Glomerular visceral epithelial cell (primary cell): Measurements from ENCODE around the gene BEAN1.
"Not testable (repeated sequence)": the region's sequence is repeated elsewhere in the genome, so short reads cannot be mapped to it uniquely, and the experiment has no call there.

Experiments
- DNase-seq: peaks from one replicate; pipeline ENCODE4 v3.0.0-alpha.2; 2016; ENCODE audit errors: extremely low spot score

BEAN1 gene

GRCh38 chr16:66441586-66442375 lies 14.7 kb downstream of the BEAN1 start:
- DNase-seq = no peak

DNA sequence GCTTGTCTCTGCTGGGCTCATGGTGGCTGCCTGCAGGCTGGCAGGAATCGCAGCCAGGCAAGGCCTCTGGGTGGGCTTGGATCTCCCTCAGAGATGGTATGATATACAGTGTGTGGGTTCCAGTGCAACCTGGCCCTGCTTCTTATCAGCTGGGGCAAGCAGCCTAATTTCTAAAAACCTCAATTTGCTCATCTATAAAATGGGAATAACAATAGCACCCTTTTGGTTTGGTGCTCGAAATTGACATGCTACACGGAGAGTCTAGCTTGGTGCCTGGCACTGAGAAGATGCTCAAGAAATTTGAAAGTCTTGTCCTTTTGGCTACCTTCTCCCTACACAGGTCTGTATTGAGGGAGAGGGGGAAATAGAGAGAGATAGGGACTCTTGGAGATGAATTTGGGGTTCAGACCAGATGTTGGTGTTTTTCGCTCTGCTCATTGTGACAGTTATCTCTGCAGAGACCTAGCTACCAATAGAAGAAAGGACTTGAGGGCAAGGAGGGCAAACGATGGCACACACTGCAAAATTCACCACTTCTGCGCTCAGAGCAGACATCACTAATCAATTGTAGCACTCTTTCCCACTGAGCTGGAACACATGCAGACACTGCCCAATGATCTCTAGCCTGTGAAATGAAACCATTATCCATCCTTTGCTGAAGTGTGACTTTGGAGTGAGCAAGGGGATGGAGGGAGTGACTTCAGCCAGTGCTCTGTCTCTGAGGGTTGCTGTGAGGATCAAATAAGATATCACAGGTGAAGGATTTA lies 15.6 kb downstream of the BEAN1 start:
- DNase-seq = no peak

GRCh38 chr16:66443269-66443652 lies 16.2 kb downstream of the BEAN1 start:
- DNase-seq = no peak

GRCh38 chr16:66444049-66444481 lies 17.0 kb downstream of the BEAN1 start:
- DNase-seq = no peak

GRCh38 chr16:66446737-66447136 lies 19.6 kb downstream of the BEAN1 start:
- DNase-seq = no peak

- no peak for DNase-seq
These were observed 20.4 kb downstream of the BEAN1 start for GRCh38 chr16:66447491-66447890.

GRCh38 chr16:66451548-66451947 lies 24.5 kb downstream of the BEAN1 start:
- no peak for DNase-seq

GRCh38 chr16:66453230-66453629 lies 26.1 kb downstream of the BEAN1 start:
- not testable (repeated sequence) for DNase-seq

GRCh38 chr16:66454751-66455150 lies 27.7 kb downstream of the BEAN1 start:
- no peak for DNase-seq

GRCh38 chr16:66455970-66456369 lies 28.9 kb downstream of the BEAN1 start:
- DNase-seq = no peak

DNA sequence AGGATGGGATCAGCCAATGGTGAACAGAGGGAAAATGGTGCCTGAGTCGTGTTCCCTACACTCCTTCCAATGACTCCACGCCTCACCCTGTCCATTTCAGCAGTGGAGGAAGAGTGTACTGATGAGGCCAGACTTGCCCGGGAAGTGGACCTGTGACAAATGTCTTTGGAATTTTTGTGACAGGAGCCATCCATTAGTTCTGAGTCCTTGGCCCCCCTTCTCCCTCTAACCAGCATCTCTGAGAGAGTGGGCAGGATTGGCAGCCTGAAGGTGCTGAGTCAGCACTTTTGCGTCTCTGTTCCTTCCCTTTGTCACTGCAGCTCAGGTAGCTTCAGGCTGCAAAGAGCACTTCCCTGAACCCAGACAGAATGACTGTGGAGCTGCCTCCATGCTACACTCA lies 30.8 kb downstream of the BEAN1 start:
- DNase-seq = peak; percentile 17

DNA sequence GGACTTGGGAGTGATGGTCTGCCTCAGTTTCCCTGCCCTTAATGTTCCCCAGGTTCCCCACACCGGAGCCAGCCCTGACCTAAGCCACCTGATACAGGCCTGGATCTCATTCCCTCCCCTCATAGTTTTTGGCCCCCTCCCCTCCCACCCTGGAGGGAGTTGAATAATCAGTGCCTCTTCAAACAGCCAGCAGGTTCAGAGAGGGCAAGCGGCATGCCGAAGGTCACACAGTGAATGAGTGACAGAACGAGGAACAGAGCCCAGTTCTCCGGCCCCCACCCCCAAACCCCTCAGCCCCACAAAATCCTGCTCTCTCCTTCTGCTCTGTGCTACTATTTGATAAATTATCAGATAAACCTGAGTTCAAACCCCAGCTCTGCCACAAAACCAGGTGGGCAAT lies 31.2 kb downstream of the BEAN1 start:
- DNase-seq = no peak

GRCh38 chr16:66458853-66459252 lies 31.8 kb downstream of the BEAN1 start:
- DNase-seq = no peak

- DNase-seq = no peak
These were observed 32.8 kb downstream of the BEAN1 start for GRCh38 chr16:66459878-66460277.

GRCh38 chr16:66460703-66461102 lies 33.6 kb downstream of the BEAN1 start:
- no peak for DNase-seq

GRCh38 chr16:66462912-66463311 lies 35.8 kb downstream of the BEAN1 start:
- DNase-seq = no peak

- DNase-seq = not testable (repeated sequence)
These were observed 38.9 kb downstream of the BEAN1 start for GRCh38 chr16:66465946-66466345.

DNA sequence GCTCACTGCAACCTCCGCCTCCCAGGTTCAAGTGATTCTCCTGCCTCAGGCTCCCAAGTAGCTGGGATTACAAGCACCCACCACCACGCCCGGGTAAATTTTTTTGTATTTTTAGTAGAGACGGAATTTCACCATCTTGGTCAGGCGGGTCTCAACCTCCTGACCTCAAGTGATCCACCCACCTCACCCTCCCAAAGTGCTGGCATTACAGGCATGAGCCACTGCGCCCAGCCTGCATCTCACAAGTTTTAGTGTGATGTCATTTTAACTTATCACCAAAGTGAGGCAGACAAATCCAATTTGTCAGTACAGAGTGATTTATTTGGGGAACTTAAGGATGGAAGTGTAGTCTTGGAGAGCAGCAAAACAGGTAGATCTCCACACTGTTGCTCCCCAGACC lies 39.5 kb downstream of the BEAN1 start:
- DNase-seq = not testable (repeated sequence)

DNA sequence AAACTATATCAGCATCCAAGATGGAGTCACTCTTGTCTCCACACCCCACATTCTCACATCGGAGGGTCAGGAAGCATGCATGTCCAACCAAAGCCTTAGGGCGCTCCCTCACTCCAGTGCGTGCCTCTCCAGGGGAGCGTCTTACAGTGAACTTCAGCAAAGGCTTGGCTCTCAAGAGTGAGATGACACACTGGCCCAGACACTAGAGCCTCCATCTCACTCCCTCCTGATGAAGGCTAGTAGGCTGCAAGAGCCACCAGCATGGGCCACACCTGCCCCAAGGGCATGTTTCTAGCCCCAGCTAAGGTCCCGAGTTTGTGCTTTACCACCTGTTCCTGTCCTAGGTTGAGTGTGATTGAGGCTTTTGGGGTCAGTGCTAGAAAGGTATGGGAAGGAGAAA lies 40.5 kb downstream of the BEAN1 start:
- no peak for DNase-seq

DNA sequence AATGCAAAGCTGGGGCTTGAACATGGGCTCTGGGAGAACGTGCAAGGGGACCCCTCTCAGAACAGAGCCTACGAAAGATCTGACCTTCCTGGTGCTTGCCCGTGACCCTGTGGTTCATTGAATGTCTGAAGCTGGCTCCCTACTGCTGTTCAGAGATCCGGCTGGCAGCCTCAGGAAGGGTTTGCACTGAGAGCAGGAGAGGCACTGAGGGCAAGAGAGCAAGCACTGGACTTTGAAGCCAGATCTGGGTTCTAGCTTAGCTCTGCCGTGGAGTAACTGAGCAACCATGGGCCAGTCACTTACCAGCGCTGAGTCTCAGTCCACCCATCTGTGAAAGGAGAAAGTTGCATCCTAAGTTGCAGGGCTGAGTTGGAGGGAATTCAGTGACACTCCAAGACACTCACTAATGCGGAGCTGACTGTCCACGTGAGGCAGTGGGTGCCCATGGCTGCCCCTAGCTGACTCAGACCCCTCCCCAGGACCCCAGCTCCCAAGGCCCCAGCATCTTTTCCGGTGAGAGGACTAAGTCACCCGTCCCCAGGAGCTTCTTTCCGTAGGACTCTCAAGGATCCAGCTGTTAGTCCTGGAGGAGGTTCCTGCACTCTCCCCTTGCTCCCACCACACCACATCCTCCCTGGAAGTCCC lies 41.3 kb downstream of the BEAN1 start:
- no peak for DNase-seq

DNA sequence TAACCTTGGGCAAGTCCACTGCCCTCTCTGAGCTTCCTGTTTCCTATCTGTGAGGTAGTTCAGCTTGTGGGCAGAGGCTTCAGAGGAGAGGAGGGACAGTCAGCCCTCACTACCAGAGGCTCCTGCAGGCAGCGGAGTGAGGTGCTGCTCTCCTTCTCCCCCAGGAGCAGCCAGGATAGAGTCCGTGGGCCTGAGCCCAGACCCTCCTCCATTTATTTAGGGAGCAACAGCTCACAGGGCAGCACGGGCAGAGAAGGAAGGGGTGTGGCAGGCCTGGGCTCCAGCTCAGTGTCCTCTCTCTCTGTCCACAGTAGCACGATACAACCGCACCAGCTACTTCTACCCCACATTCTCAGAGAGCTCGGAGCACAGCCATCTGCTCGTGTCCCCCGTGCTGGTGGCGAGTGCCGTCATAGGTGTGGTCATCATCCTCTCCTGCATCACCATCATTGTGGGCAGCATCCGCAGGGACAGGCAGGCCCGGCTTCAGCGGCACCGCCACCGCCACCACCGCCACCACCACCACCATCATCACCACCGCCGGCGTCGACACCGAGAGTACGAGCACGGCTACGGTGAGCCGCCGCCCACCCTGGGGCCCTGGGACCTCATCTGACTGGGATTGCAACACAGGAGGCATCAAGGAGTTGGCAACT lies 42.3 kb downstream of the BEAN1 start:
- no peak for DNase-seq

GRCh38 chr16:66469947-66470546 lies 43.0 kb downstream of the BEAN1 start:
- no peak for DNase-seq
